Measurements from ENCODE around the gene SF3A1. TPM values are rescaled to one million over a fixed set of nuclear protein-coding genes. Genes with fewer than 3 reads are reported as not detected.

The SF3A1 gene
- 21.9 TPM for total RNA-seq

GRCh38 chr22:30356449-30357235 is at the start of gene SF3A1, which contains the start of gene CCDC157:
SF3A1 (minus strand) TSS chr22:30356894; CDS start chr22:30356792, 102 bp downstream.
CCDC157 (plus strand) TSS chr22:30357007; CDS start chr22:30366001, 8,994 bp downstream.

GRCh38 chr22:30396871-30397655 is 40.4 kb upstream of the SF3A1 start, which contains the start of gene SEC14L2:
SEC14L2 (plus strand) TSS chr22:30397018; CDS start chr22:30397117, 99 bp downstream.

DNA sequence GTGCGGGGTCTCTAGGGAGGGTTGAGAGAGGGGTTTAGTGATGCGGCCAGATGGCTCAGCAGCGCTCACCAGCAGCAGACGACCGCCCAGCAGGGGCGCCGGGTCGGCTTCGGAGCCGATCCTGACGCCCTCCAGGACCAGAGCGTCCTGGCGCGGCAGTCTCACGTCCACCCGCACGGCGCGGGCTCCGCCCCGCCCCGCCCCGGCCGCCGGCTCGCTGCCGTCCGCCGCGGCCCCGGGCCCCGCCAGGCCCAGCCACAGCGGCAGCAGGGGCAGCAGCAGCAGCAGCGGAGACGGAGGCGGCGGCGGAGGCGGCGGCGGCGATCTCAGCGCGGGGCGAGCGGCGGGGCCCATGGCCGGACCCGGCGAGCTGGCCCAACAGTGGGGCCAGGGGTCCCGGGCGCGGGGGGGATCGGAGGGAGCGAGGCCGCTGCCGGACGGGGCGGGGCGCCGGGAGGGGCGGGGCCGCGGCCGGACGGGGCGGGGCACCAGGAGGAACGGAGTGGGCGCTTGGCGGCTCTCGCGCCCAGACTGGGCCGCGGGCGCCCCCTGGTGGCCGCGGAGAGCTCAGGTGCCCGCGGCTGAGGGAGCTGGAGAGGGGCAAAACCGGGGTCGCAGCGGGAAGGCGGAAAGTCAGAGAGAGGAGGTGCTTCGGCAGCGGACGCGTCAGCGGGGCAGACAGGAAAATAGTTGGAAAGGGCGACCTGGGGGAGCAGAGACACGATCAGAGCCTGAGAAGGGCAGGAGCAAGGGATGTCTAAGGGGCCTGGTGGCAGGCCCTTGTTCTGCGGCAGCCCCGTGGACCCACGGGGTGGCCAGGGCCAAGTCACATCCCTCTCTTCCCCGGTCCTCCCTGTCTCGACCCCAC is 30.5 kb upstream of the SF3A1 start, which contains the start of gene RNF215:
RNF215 (minus strand) TSS at position 452 of the 868 bp plus-strand sequence; CDS start at position 354, 98 bp downstream.

GRCh38 chr22:30326706-30327362 is 29.9 kb downstream of the SF3A1 start, which contains the start of gene TBC1D10A:
TBC1D10A (minus strand) TSS chr22:30326941; CDS start chr22:30326881, 60 bp downstream.

DNA sequence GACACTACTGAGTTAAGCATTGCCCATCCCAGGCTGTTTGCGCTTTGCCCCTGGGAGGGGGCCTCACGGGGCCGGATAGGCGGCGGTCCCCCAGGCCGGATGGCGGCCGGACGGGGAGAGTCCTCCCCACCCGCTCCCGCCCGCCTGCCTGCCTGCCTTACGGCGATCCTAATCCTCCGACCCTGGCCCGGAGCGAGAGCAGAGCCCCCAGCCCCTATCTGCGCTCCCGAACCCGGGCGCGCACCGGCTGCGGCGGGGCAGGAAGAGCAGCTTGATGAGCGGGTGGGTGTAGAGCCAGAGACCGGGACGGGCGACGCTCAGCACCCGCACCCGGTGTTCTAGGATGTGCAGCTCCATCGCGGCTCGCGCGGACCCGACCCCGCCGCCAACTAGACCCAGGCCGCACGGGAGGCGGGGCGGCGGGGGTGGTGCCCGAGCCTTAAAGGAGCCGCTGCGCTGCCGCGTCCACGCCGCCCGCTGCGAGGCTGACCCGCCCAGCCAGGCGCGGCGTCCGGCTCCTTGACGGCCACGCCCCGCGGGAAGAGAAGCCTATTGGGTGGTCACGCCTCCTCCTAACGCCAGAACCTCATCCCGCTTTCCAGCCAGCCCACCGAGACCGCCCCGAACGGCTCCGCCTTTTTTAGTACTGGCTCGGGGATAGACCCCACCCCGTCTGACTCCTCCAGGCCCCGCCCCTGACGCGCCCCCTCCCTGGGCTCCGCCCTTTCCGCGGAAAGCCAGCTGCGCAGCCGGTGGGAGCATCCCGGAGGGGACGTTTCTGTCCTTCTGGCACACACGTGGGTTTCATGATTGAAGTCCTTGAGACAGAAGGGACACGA is 67.3 kb downstream of the SF3A1 start, which contains the start of gene CASTOR1:
CASTOR1 (minus strand) TSS at position 365 of the 839 bp plus-strand sequence; CDS start at position 357, 8 bp downstream.

Other genes with a start within 250 kb of the SF3A1 start
- gene LIF, start 110.1 kb downstream of the SF3A1 start, total RNA-seq, result not detected
- gene OSM, start 90.0 kb downstream of the SF3A1 start, total RNA-seq, result 0.23 TPM
- gene CASTOR1, start 67.4 kb downstream of the SF3A1 start, total RNA-seq, result 2.5 TPM
- 11.1 TPM for gene TBC1D10A, start 30.0 kb downstream of the SF3A1 start, total RNA-seq
- gene CCDC157, start 113 bp upstream of the SF3A1 start, total RNA-seq, result 9.9 TPM
- gene RNF215, start 30.5 kb upstream of the SF3A1 start, total RNA-seq, result 20.3 TPM
- 12.9 TPM for gene SEC14L2, start 40.1 kb upstream of the SF3A1 start, total RNA-seq
- 3.5 TPM for gene MTFP1, start 68.9 kb upstream of the SF3A1 start, total RNA-seq
- not detected for gene SEC14L3, start 115.1 kb upstream of the SF3A1 start, total RNA-seq
- not detected for gene SEC14L4, start 148.8 kb upstream of the SF3A1 start, total RNA-seq
- gene SEC14L6, start 189.8 kb upstream of the SF3A1 start, total RNA-seq, result 2.1 TPM
- gene GAL3ST1, start 217.8 kb upstream of the SF3A1 start, total RNA-seq, result 6.0 TPM
- gene PES1, start 235.0 kb upstream of the SF3A1 start, total RNA-seq, result 38.8 TPM